ENCODE data around the gene ZEB2. TPM values are rescaled to one million over a fixed set of nuclear protein-coding genes. Genes with fewer than 3 reads are reported as not detected.

ZEB2 gene
- total RNA-seq, 5 donors from 2014 or later (not counting 1 experiment from before 2014, with no cell fraction given): 8.9 to 106 (median 23.7) TPM

GRCh38 chr2:144349674-144350073, 170.2 kb downstream of the ZEB2 start:
- Histone ChIP-seq H3K9me3 (no peaks in the 10 kb centered on the region), H3K4me1 (ENCODE audit: control insufficient read depth in 1 of 2, extremely low read depth in 1 of 2, insufficient read depth in 2 of 2, low read length in 2 of 2) (no peaks in the 10 kb centered on the region), H3K4me3 (ENCODE audit: control insufficient read depth in 1 of 2, extremely low read depth in 1 of 2, low read length in 1 of 2) (no peak overlapping the region), H3K27me3 (replicated peaks in 1 of 2; ENCODE audit: control insufficient read depth in 2 of 2, extremely low read depth in 1 of 2, insufficient read depth in 2 of 2, low read length in 1 of 2) (no peaks in the 10 kb centered on the region), H3K36me3 (ENCODE audit: control insufficient read depth in 2 of 2, extremely low read depth in 1 of 2, insufficient read depth in 1 of 2, low read length in 1 of 2) (no peaks in the 10 kb centered on the region), H3K27ac (ENCODE audit: low read length) (no peak overlapping the region)
- no peaks in the 10 kb centered on the region for H3K9me3 Mint-ChIP-seq
- POLR2A ChIA-PET: interaction anchor here in 1 of 2 donors (0.6 kb wide), 1 partner anchor 187 kb away, joined by 7 read pairs; no protein-coding TSS in a partner anchor
- no peaks in the 10 kb centered on the region for H3K4me1 Mint-ChIP-seq
- 90% methylated on average over 2 of the region's 3 CpGs for WGBS (ENCODE audit: insufficient coverage)
- H3K36me3 Mint-ChIP-seq: no peaks in the 10 kb centered on the region
- no peak overlapping the region for H3K4me3 Mint-ChIP-seq
- DNase-seq (no peak), ATAC-seq (replicated peaks in 1 of 4) (no peak)
- CTCF ChIA-PET: interaction anchor here in 1 of 2 donors (0.7 kb wide), 1 partner anchor 105 kb away, joined by 10 read pairs; no protein-coding TSS in a partner anchor
- H3K27ac Mint-ChIP-seq: no peak overlapping the region
- no peaks in the 10 kb centered on the region for H3K27me3 Mint-ChIP-seq

- H3K36me3 ChIP-seq (ENCODE audit: control insufficient read depth in 2 of 2, extremely low read depth in 1 of 2, insufficient read depth in 1 of 2, low read length in 1 of 2): no peaks in the 10 kb centered on the region
- Mint-ChIP-seq H3K27ac (no peak overlapping the region), H3K9me3 (no peaks in the 10 kb centered on the region), H3K4me3 (no peak overlapping the region), H3K36me3 (no peaks in the 10 kb centered on the region), H3K4me1 (no peaks in the 10 kb centered on the region), H3K27me3 (no peaks in the 10 kb centered on the region)
- no peaks in the 10 kb centered on the region for H3K27me3 ChIP-seq (replicated peaks in 1 of 2; ENCODE audit: control insufficient read depth in 2 of 2, extremely low read depth in 1 of 2, insufficient read depth in 2 of 2, low read length in 1 of 2)
- H3K27ac ChIP-seq (ENCODE audit: low read length): no peak overlapping the region
- WGBS (ENCODE audit: insufficient coverage): 83% methylated on average over 1 of the region's 2 CpGs
- no peaks in the 10 kb centered on the region for H3K4me1 ChIP-seq (ENCODE audit: control insufficient read depth in 1 of 2, extremely low read depth in 1 of 2, insufficient read depth in 2 of 2, low read length in 2 of 2)
- DNase-seq: no peak
- ChIA-PET POLR2A (interaction anchor here (0.7 kb wide), 2 partner anchors 16 to 20 kb away, joined by 3 read pairs; no protein-coding TSS in a partner anchor), CTCF (no interaction called here)
- ATAC-seq (replicated peaks in 1 of 4): no peak
- no peaks in the 10 kb centered on the region for H3K9me3 ChIP-seq
- no peak overlapping the region for H3K4me3 ChIP-seq (ENCODE audit: control insufficient read depth in 1 of 2, extremely low read depth in 1 of 2, low read length in 1 of 2)
Measured at GRCh38 chr2:144348846-144349245, 171.1 kb downstream of the ZEB2 start.

GRCh38 chr2:144346229-144346628, 173.7 kb downstream of the ZEB2 start:
- H3K36me3 Mint-ChIP-seq: no peaks in the 10 kb centered on the region
- no peak overlapping the region for H3K27ac Mint-ChIP-seq

GRCh38 chr2:144343145-144343544, 176.8 kb downstream of the ZEB2 start:
- Histone ChIP-seq H3K27me3 (replicated peaks in 1 of 2; ENCODE audit: control insufficient read depth in 2 of 2, extremely low read depth in 1 of 2, insufficient read depth in 2 of 2, low read length in 1 of 2) (no peaks in the 10 kb centered on the region), H3K4me3 (ENCODE audit: control insufficient read depth in 1 of 2, extremely low read depth in 1 of 2, low read length in 1 of 2) (no peak overlapping the region), H3K4me1 (ENCODE audit: control insufficient read depth in 1 of 2, extremely low read depth in 1 of 2, insufficient read depth in 2 of 2, low read length in 2 of 2) (no peaks in the 10 kb centered on the region), H3K27ac (ENCODE audit: low read length) (no peak overlapping the region), H3K36me3 (ENCODE audit: control insufficient read depth in 2 of 2, extremely low read depth in 1 of 2, insufficient read depth in 1 of 2, low read length in 1 of 2) (no peaks in the 10 kb centered on the region), H3K9me3 (no peaks in the 10 kb centered on the region)
- no peak for ATAC-seq (replicated peaks in 1 of 4)
- Mint-ChIP-seq H3K4me3 (no peak overlapping the region), H3K27ac (no peak overlapping the region), H3K9me3 (no peaks in the 10 kb centered on the region), H3K4me1 (no peaks in the 10 kb centered on the region), H3K36me3 (no peaks in the 10 kb centered on the region), H3K27me3 (no peaks in the 10 kb centered on the region)
- CTCF ChIA-PET: no interaction called here
- DNase-seq: no peak
- POLR2A ChIA-PET: interaction anchor here in 1 of 2 donors (0.6 kb wide), 1 partner anchor 36 kb away, joined by 8 read pairs; no protein-coding TSS in a partner anchor
- WGBS (ENCODE audit: insufficient coverage): no CpG with 5 or more reads among the region's 1 CpG

More at GRCh38 chr2:144346229-144346628, 173.7 kb downstream of the ZEB2 start:
- Histone ChIP-seq H3K27ac (ENCODE audit: low read length) (no peak overlapping the region), H3K4me3 (ENCODE audit: control insufficient read depth in 1 of 2, extremely low read depth in 1 of 2, low read length in 1 of 2) (no peak overlapping the region), H3K4me1 (ENCODE audit: control insufficient read depth in 1 of 2, extremely low read depth in 1 of 2, insufficient read depth in 2 of 2, low read length in 2 of 2) (no peaks in the 10 kb centered on the region), H3K27me3 (replicated peaks in 1 of 2; ENCODE audit: control insufficient read depth in 2 of 2, extremely low read depth in 1 of 2, insufficient read depth in 2 of 2, low read length in 1 of 2) (no peaks in the 10 kb centered on the region), H3K36me3 (ENCODE audit: control insufficient read depth in 2 of 2, extremely low read depth in 1 of 2, insufficient read depth in 1 of 2, low read length in 1 of 2) (no peaks in the 10 kb centered on the region), H3K9me3 (no peaks in the 10 kb centered on the region)
- ChIA-PET CTCF (interaction anchor here in 1 of 2 donors (0.6 kb wide), 1 partner anchor 304 kb away, joined by 3 read pairs; no protein-coding TSS in a partner anchor), POLR2A (interaction anchor here in 1 of 2 donors (0.7 kb wide), 1 partner anchor 122 kb away, joined by 3 read pairs; no protein-coding TSS in a partner anchor)
- ATAC-seq (replicated peaks in 1 of 4): no peak
- Mint-ChIP-seq H3K27me3 (no peaks in the 10 kb centered on the region), H3K4me1 (no peaks in the 10 kb centered on the region), H3K9me3 (no peaks in the 10 kb centered on the region), H3K4me3 (no peak overlapping the region)
- WGBS (ENCODE audit: insufficient coverage): no CpG with 5 or more reads among the region's 4 CpGs
- no peak for DNase-seq

GRCh38 chr2:144341538-144341937, 178.4 kb downstream of the ZEB2 start:
- Mint-ChIP-seq H3K4me1 (no peaks in the 10 kb centered on the region), H3K36me3 (no peaks in the 10 kb centered on the region), H3K27me3 (no peaks in the 10 kb centered on the region), H3K27ac (no peak overlapping the region), H3K4me3 (no peak overlapping the region), H3K9me3 (no peaks in the 10 kb centered on the region)
- Histone ChIP-seq H3K27ac (ENCODE audit: low read length) (no peak overlapping the region), H3K27me3 (replicated peaks in 1 of 2; ENCODE audit: control insufficient read depth in 2 of 2, extremely low read depth in 1 of 2, insufficient read depth in 2 of 2, low read length in 1 of 2) (no peaks in the 10 kb centered on the region), H3K36me3 (ENCODE audit: control insufficient read depth in 2 of 2, extremely low read depth in 1 of 2, insufficient read depth in 1 of 2, low read length in 1 of 2) (no peaks in the 10 kb centered on the region), H3K4me1 (ENCODE audit: control insufficient read depth in 1 of 2, extremely low read depth in 1 of 2, insufficient read depth in 2 of 2, low read length in 2 of 2) (no peaks in the 10 kb centered on the region), H3K4me3 (ENCODE audit: control insufficient read depth in 1 of 2, extremely low read depth in 1 of 2, low read length in 1 of 2) (no peak overlapping the region), H3K9me3 (no peaks in the 10 kb centered on the region)
- ChIA-PET CTCF (no interaction called here), POLR2A (no interaction called here)
- DNase-seq (no peak), ATAC-seq (replicated peaks in 1 of 4) (no peak)
- no CpG with 5 or more reads among the region's 1 CpG for WGBS (ENCODE audit: insufficient coverage)

GRCh38 chr2:144339048-144339447, 180.9 kb downstream of the ZEB2 start:
- Histone ChIP-seq H3K27ac (ENCODE audit: low read length) (no peak overlapping the region), H3K4me3 (ENCODE audit: control insufficient read depth in 1 of 2, extremely low read depth in 1 of 2, low read length in 1 of 2) (no peak overlapping the region), H3K27me3 (replicated peaks in 1 of 2; ENCODE audit: control insufficient read depth in 2 of 2, extremely low read depth in 1 of 2, insufficient read depth in 2 of 2, low read length in 1 of 2) (no peaks in the 10 kb centered on the region), H3K36me3 (ENCODE audit: control insufficient read depth in 2 of 2, extremely low read depth in 1 of 2, insufficient read depth in 1 of 2, low read length in 1 of 2) (no peaks in the 10 kb centered on the region), H3K9me3 (no peaks in the 10 kb centered on the region), H3K4me1 (ENCODE audit: control insufficient read depth in 1 of 2, extremely low read depth in 1 of 2, insufficient read depth in 2 of 2, low read length in 2 of 2) (no peaks in the 10 kb centered on the region)
- Mint-ChIP-seq H3K4me3 (no peak overlapping the region), H3K27me3 (no peaks in the 10 kb centered on the region), H3K9me3 (no peaks in the 10 kb centered on the region), H3K36me3 (no peaks in the 10 kb centered on the region), H3K27ac (no peak overlapping the region), H3K4me1 (no peaks in the 10 kb centered on the region)
- POLR2A ChIA-PET: no interaction called here
- DNase-seq (no peak), ATAC-seq (replicated peaks in 1 of 4) (no peak)
- CTCF ChIA-PET: no interaction called here
- WGBS (ENCODE audit: insufficient coverage): no CpG with 5 or more reads among the region's 2 CpGs

- no peaks in the 10 kb centered on the region for H3K36me3 ChIP-seq (ENCODE audit: control insufficient read depth in 2 of 2, extremely low read depth in 1 of 2, insufficient read depth in 1 of 2, low read length in 1 of 2)
- no peaks in the 10 kb centered on the region for H3K36me3 Mint-ChIP-seq
- no peaks in the 10 kb centered on the region for H3K9me3 Mint-ChIP-seq
- H3K4me3 ChIP-seq (ENCODE audit: control insufficient read depth in 1 of 2, extremely low read depth in 1 of 2, low read length in 1 of 2): no peak overlapping the region
- peaks cover 21 to 30% (median 27%) of the 10 kb centered on the region in 3 donors for H3K4me1 Mint-ChIP-seq
- peaks cover 8 to 11% of the 10 kb centered on the region in 2 experiments for H3K4me1 ChIP-seq (ENCODE audit: control insufficient read depth in 1 of 2, extremely low read depth in 1 of 2, insufficient read depth in 2 of 2, low read length in 2 of 2)
- H3K27ac Mint-ChIP-seq: no peak overlapping the region
- no peaks in the 10 kb centered on the region for H3K9me3 ChIP-seq
- no peak overlapping the region for H3K4me3 Mint-ChIP-seq
- no peak for ATAC-seq (replicated peaks in 1 of 4)
- H3K27me3 ChIP-seq (replicated peaks in 1 of 2; ENCODE audit: control insufficient read depth in 2 of 2, extremely low read depth in 1 of 2, insufficient read depth in 2 of 2, low read length in 1 of 2): no peaks in the 10 kb centered on the region
- WGBS (ENCODE audit: insufficient coverage): no CpG with 5 or more reads among the region's 4 CpGs
- DNase-seq: no peak
- H3K27me3 Mint-ChIP-seq: no peaks in the 10 kb centered on the region
- no peak overlapping the region for H3K27ac ChIP-seq (ENCODE audit: low read length)
- CTCF ChIA-PET: no interaction called here
- POLR2A ChIA-PET: no interaction called here
Measured at GRCh38 chr2:144334551-144334950, 185.4 kb downstream of the ZEB2 start.

Data from T-cell (primary cell).